ACHN (cell line): Measurements from ENCODE around the gene PPFIBP2.
A peak's percentile ranks its signal among the peaks of the same experiment; 100 is the strongest.

Experiments
- DNase-seq: peaks from one replicate; pipeline ENCODE4 v3.0.0-alpha.2; 2015
- in situ Hi-C: cut with HindIII; loops from 2 replicates; pipeline ENCODE4 v1.10.0; 2017; ENCODE audit warnings: low sequenced_read_pairs, low pct_ligation_motif_present, low pct_unique_long_range_greater_than_20kb

Gene PPFIBP2

DNA sequence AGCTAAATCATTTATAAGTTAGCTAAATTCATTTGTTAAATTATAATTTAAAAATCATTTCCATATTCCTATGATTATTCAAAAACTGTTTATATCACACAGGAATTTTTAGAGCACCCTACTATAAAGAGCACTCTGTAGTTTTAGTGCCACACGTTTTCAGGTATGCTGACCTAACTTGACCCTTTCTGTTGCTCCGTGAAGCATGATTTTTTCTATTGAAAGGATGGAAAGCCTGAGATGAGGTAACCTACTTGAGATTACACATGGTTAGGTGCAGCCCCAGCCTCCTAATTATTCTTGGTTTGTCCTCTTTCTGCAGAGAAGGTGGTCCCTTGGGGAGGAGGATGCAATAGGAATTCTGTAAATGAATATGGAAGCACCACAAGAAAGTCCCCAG lies 72.6 kb downstream of the PPFIBP2 start:
- in situ Hi-C loops, result no loop called here

DNA sequence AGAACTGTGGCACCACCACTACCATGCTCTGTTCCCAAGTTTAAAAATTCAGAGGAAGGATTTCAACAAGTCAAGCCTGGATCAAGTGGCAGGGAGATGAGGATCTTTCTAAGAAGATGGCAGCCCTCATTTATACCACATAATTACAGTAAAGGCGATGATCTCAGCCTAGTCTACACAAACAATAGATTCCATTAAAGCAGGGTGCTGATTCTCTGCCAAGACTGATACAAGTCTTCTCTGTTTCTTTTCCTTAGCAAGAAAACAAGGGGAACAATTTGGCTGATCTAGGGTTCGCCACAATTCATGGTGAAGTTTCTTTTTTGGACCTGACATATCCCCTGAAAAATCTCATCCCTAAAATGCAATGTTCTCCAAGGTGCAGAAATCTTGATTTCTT lies 73.9 kb downstream of the PPFIBP2 start:
- in situ Hi-C loops, result no loop called here

More for the DNA sequence above, 72.6 kb downstream of the PPFIBP2 start:
- no peak for DNase-seq

DNA sequence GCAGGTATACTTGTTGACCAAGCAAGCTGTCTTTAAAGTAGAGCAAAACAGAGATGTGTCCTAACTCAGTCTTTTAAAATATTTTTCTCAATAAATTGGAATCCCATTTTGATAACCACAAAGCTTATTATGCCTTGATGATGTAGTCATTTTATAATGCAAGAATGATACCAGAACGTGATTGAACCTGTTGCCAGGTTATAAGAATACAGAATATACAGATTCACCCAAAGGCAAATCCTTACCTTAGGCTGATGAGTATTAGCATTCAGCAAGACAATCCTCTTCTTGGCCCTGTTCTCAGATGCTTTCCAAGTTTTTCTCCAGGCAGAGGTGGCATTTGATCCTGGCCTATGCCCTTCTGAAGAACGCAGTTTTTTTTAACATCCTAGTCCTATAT lies 76.1 kb downstream of the PPFIBP2 start:
- in situ Hi-C loops, result no loop called here
- DNase-seq, result no peak

More for the DNA sequence above, 73.9 kb downstream of the PPFIBP2 start:
- DNase-seq, result no peak

DNA sequence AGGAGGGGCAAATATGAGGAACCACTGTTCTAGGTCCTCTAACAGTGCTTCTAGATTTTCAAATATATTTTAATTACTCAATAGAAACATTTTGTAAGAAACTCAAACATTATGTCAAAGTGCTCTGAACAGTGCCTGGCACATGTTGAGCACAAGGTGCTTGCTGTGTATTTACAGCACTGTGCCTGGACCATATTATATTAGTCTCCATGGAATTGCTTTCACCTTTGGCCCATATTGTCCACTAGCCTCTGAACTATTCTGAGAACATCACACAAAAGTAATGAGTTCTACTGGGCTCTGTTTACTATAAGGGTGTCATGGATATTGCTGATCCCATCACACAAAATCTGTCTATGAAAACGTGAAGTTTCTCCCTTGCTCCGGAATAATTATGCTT lies 76.7 kb downstream of the PPFIBP2 start:
- in situ Hi-C loops, result no loop called here
- no peak for DNase-seq

DNA sequence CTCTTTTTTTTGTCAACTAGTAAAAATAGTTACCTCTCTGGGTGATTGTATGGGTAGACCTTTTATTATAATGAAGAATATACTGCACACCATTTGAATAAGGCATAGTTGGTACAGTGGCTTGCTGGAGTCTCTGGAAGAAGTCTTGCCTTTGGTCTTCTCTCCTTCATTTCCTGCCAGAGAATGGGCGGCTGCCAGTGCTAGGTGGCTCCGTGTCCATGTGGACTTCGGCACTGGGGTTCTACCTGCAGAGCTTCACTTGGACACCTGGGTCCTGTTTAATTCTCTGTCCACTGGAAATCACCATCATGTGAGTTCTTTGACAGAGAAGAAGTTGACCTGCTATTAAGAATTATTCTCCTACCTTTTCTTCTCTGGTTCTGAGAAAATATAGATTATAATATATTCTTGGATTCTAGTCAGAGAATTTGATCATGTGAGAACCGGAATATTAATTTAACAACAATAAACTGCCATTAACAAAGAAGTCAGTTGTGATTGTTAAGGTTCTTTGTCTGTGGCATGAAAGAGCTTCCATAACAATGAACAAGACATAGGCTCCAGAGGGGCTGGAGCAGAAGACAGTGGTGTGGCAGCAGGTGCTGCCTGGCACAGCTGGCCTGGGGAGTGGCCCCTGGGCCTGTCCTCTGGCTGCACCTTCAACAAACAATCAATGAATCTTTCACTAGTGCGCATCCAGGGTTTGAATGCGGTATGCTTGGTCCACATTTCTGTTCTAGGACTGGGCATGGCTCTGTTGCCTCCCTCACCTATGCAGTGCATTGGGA lies 77.5 kb downstream of the PPFIBP2 start:
- in situ Hi-C loops, result no loop called here
- no peak for DNase-seq

DNA sequence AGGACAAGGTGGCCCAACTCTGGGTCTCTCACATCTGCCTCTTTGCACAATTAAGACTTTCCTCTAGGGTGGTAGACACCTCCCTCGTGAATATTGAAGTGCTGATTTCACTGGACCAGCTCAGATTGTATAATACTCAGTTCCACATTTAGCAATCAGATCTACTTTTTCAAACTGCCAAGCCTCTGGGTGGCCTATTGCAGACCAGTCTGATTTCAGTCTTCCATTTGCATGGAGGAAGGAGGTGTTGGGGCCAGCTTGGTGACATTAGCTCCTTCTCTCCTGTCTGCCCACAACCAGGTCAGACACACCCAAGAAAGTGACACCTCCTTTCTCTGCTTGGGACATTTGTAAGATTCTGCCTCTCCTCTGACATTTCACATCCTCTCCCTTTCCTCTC lies 78.2 kb downstream of the PPFIBP2 start:
- DNase-seq, result no peak
- in situ Hi-C loops, result no loop called here

DNA sequence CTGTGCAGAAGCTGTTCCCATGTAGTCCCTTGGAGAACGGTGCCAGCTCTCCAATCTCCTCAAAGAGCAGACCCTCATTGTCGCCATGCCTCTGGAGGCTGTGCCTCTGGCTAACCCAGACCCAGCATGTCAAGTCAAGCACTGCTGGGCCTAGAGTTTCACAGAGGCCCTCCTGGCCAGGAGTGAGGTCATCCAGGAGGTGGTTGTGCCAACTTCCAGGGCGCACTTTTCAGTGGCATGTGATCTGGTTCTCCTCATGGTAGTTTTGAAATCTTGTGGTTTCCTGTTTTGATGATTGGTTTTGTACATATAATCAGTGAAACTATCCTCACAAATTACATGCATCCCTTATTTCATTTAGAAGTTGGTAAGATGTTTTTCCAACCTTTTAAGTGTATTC lies 78.9 kb downstream of the PPFIBP2 start:
- in situ Hi-C loops, result no loop called here
- DNase-seq, result no peak

DNA sequence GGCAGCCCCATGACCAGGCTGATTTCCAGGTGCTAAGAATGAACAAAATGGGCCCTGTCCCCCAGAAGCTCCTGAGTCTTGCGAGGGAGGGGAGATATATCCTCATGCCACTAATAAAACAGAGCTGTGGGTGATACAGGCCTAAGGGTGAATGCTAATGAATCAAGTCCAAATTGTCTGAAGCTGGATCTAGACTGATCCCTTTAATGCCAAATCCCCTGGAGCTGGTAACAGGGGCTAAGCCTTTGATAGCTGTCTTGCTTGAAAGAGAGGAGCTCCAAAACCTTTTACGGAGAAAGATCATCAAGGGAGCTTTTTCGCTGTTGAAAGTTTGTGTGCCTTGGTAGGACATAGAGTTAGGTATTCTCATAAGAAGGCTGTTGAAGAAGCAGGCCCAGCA lies 79.7 kb downstream of the PPFIBP2 start:
- in situ Hi-C loops, result no loop called here
- no peak for DNase-seq

DNA sequence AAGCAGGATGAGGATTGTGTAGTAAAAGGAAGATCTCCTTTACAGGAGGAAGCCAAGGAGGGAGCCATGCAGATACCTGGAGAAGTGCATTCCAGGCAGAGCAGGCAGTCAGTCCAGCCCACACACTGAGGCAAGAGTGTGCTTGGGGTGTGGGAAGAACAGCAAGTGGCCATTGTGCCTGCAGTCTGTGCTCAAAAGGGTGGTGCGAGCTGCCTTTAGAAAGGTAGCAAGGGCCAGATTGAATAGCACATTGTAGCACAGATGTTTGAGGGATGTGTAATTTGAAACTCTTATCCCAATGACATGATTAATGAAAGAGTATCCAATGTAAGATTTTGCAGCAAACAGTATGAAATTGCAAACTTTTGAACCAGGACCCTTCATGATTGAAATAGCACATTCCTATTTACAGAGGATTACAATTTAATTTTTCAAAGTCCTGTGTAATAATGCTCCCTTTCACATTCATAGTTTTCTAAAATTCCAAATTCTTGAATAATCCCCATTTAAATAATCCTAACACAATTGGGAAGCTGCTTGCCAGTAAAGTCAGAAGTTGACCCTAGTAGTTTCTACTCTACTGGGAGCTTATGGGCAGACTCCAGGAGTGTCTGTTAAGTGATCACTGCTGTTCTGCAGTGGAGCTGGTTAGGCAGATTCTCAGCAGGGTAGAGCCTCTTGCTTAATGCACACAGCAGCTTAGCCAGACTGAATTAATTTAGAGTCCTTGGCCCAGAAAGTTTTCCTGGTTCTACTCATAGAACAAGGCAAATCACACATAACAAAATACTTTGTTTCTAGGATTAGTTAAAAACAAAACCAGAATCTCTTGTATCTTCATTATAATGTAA lies 81.4 kb downstream of the PPFIBP2 start:
- in situ Hi-C loops, result no loop called here
- DNase-seq, result no peak

DNA sequence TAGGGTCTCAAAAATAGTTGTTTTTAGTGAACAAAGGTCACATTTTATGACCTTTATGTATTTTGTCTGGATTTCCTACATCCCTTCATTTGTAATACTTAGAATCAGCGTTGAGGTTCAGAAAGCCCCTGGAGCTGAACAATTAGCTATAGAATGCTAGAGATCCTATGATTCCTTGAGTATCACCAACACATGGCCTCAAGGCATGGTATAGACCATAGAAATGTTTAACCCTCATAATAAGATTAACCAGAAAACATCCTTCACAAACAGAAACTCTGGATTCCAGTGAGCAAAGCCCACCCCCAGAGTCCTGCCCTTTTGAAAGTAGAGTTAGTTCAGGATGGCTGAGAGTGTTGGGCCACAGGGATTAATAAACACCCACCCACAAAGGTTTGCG lies 82.2 kb downstream of the PPFIBP2 start:
- in situ Hi-C loops, result no loop called here
- DNase-seq, result no peak

DNA sequence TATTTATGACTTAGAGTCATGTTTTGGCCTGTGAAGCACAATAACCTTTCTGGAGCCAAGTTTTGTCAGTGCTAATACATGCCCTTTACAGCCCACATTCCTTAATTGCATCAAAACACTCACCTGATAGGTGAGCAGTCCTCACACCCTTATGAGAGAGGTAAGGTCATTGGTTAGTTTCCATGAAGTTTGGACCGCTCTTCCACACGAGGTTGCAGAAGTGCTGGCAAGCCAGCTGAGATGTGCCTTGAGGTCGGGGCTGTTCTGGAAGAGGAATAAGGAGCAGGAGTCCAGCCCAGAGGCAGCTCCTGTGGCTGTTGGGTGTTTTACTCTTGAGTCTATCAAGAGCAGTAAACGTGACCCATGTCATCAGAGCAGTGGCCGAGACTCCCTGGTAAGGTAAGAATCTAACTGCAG lies 83.2 kb downstream of the PPFIBP2 start:
- in situ Hi-C loops, result no loop called here
- DNase-seq, result no peak

DNA sequence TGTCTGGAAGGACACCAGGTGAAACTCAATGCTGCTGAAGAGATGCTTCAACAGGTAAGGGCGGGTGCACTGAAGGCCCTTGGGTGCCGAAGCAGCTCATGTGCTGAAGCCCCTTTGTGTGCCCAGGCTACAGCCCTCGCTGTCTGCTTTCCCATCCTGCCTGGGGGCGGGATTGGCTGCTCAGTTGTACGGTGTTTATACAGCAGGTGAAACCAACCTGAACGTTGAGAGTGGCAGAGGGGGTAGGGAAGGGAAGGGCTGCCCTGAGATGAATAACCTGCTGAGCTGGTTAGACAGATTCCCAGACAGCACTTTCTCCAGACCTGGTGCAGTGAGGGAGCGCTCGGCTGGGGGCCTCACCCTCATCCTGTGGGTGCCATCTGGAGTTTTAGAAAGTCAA lies 83.8 kb downstream of the PPFIBP2 start:
- in situ Hi-C loops, result no loop called here
- no peak for DNase-seq

DNA sequence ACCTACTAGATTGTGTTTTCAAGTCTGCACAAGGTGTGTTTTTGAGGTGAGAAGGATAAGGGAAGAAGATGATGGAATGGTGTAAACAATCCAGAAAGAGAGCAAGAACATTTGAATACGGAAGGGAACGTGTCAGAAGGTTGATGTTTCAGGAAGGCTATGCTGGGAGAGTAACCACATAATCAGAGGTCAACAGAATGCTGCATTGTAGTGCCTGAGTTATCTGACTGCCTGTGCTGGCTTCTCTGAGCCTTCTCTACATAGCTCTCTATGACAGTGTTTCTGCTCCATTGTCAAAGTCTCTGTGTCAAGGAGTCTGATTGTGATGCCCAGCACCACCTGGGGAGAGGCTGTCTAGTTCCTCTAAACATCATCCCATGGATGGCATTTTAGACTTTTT lies 85.4 kb downstream of the PPFIBP2 start:
- in situ Hi-C loops, result no loop called here
- DNase-seq, result no peak

DNA sequence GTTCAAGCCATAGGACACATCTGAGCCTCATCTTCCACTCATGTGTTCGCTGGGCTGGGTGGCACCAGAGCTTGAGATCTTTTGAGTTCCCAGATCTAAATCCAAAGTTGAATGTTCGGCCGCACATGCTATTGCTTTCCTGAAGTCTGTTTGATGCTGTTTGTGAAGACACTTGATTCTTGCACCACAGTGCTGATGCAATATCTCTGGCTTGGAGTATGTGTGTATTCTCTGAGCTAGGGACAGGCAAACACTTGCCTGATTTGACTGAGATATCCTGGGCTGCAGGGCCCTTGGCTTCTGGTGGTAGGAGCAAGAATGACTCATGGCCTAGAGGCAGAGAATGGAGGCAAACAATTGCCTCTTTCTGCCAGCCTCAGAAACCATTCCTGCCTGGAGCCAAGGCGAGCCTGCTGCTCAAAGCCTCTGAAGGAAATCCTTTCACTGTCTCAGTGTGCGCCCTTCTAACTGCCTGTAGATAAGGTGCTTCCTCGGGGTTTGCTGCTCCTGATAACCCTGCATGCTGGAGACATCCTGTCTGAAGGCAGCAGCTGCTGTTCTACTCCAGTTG lies 86.5 kb downstream of the PPFIBP2 start:
- no peak for DNase-seq
- in situ Hi-C loops, result no loop called here

DNA sequence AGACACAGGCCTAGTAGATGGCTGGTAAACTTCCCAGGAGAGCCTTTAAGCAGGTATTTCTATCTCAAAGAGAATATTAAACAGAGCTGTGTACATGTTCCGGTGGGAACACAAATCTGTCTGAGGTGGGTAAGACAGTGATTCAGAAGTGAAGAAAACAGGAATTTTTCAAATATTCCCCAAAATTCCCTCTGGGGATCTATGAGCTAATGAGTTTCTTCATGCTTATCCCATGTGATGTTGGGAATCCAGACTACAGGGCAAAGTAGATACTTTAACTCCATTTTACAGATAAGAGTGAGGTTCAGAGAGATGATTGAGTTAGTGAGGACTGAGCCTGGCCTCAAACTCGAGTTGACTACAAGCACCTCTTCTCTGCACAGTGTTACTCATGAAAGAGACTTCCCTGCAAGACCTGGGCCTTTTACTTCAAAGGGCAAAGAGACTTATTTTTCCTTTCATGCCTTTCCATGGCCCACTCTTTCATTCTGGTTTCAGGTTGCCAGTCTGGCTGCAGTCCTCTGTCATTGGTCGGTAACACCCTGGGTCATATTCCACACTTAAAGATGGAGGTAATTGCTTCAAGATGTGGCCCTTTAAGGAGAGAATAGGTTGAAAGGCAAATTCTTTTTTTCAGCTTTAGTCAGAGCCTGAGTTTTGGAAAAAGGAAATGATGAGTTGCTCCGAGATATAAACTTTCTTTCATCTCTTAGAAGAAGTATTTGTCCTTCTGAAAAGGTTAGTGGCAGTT lies 89.4 kb downstream of the PPFIBP2 start:
- no peak for DNase-seq
- in situ Hi-C loops, result no loop called here

DNA sequence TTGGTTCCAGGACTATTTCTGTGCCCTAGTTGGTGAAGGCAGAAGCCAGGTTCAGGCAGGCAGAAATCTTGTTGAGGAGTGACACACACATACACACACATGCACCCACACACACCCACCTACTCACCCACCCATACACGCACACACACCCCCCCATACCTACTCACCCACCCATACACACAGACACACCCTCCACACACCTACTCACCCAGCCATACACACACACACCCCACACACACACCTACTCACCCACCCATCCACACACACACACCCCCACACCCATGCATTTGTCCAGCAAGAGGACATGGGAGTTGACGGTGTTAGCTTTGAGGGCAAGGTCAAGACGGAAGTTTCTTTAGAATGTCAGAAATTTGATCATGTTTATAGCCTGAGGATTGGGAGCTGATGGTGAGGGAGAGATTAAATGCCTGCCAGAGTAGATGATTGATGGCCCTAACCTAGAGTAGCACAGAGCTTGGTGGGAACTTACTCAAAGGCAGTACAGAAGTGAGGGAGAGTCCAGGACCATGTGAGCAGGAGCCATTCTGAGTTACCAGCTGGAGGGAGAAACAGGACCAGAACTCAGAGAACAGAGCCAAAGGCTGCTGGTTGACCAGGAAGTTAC lies 90.6 kb downstream of the PPFIBP2 start:
- DNase-seq, result no peak
- in situ Hi-C loops, result no loop called here

DNA sequence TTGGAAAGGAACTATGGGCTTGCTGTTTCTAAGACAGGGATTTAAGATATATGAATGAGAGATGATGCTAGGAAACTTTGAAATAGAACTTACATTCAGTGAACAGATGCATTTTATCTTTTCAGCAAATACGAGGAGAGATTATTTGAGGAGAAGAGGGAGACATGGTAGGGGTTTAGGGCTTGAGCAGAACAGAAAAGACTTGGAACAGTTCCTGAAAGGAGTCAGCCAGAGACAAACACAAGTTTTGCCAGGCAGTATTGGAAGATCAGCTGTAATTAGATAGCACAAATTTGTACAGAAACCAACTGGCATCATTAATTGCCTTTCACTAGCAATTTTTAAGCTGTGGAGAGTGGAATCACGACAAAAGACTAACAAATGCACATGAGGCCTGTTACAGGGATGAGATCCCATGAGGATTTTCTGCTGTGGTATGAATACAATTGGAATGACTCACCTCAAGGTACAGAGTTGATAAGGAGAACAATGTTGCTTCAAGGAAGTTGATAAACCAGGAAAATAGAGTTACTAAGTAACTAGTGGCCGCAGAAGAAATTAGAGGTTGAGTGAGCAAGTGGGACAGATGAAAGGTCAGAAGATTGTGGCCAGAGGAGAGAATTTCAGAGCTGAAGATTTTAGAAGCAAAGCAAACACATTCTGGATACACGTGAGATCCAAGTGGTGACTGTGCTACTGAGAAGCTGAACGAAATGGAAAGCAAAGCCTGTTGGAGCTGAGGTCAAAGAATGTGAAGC lies 91.6 kb downstream of the PPFIBP2 start:
- in situ Hi-C loops, result no loop called here
- DNase-seq, result peak; percentile 78

DNA sequence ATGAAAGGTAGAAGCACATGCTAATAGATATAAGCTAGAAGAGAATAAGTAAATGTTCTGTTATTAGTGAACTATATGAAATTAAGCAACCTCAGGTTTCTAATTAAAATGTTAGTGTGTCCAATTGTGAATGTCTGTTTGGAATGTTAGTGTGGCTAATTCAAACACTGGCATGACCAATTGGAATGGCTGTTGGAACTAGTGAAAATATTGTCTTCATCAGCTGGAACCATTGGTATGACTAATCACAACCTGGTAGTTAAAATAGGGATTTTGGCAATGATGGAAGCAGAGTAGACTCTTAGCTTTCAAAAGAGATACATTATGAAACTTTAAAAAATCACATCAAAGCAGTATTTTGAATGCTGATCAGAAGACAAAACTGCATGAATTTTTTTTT lies 92.7 kb downstream of the PPFIBP2 start:
- in situ Hi-C loops, result no loop called here
- no peak for DNase-seq
